DND-41 (cell line): ENCODE measurements around the gene IKZF5.

Experiments used
- EZH2 ChIP-seq: IDR thresholded peaks from 3 replicates; pipeline ENCODE4 v1.6.1; 2012; ENCODE audit warnings: borderline replicate concordance, low read depth, mild to moderate bottlenecking, moderate library complexity, low read length, inconsistent platforms; ENCODE audit not compliant: severe bottlenecking
- TF ChIP-seq, protein P1 (sequence below): IDR thresholded peaks from 2 replicates; pipeline ENCODE4 v1.5.1; 2012; ENCODE audit warnings: borderline replicate concordance, low read length, moderate library complexity, mild to moderate bottlenecking; ENCODE audit not compliant: poor library complexity, severe bottlenecking; ENCODE audit errors: extremely low read depth

DNA sequence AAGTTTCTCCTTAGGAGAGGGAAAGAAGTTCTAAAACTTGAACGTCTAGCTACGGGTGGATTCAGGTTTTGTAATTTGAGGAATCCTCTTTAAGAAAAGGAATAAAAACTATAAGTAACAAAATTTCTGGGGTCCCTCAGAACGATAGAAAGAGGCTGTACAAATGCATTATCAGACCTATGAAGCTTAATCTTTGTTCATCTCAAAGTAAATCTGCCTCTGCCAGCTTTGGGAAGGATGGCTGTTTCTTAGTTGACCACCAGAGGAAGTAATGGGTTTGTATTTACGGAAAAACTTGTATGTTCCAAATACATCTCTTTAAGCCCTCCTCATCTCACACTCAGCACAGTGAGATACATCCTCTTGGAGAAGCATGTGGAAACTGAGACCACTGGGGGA is 27.5 kb downstream of the IKZF5 start:
- TF ChIP-seq, protein P1, sequence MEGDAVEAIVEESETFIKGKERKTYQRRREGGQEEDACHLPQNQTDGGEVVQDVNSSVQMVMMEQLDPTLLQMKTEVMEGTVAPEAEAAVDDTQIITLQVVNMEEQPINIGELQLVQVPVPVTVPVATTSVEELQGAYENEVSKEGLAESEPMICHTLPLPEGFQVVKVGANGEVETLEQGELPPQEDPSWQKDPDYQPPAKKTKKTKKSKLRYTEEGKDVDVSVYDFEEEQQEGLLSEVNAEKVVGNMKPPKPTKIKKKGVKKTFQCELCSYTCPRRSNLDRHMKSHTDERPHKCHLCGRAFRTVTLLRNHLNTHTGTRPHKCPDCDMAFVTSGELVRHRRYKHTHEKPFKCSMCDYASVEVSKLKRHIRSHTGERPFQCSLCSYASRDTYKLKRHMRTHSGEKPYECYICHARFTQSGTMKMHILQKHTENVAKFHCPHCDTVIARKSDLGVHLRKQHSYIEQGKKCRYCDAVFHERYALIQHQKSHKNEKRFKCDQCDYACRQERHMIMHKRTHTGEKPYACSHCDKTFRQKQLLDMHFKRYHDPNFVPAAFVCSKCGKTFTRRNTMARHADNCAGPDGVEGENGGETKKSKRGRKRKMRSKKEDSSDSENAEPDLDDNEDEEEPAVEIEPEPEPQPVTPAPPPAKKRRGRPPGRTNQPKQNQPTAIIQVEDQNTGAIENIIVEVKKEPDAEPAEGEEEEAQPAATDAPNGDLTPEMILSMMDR: peak; percentile 46
- TF ChIP-seq EZH2: no peak
